H1 (cell line): ENCODE measurements around the gene LTC4S. TPM values are rescaled to one million over a fixed set of nuclear protein-coding genes. Genes with fewer than 3 reads are reported as not detected.

ENCODE experiments used
- CTCF ChIA-PET: fragments of 300-600 bp; sonication (Branson Sonifier 250); formaldehyde crosslinking; loops from one replicate; lab custom pipeline; 2021; ENCODE audit not compliant: partially characterized antibody; lab: Charles Lee
- POLR2A ChIA-PET: fragments of 300-600 bp; sonication (Branson Sonifier 250); formaldehyde crosslinking; loops from one replicate; lab custom pipeline; 2021; ENCODE audit warnings: inconsistent platforms; ENCODE audit not compliant: partially characterized antibody; lab: Charles Lee
- DNase-seq, 2 experiments: peaks; one replicate each; pipeline versions ENCODE4 v3.0.0 to v3.0.0-alpha.2; 2010 to 2022; ENCODE audit warnings: low spot score in 2 of 2, low read depth in 1 of 2, mixed read lengths in 1 of 2
- FAIRE-seq: peaks from 2 replicates; lab custom pipeline; 2011; peaks lifted over from hg19 to GRCh38; lab: Jason Lieb, UNC
- H2AFZ ChIP-seq: 2 replicates; pipeline ENCODE4 v1.8.1; 2012; ENCODE audit warnings: low read length, inconsistent platforms
- H2AK5ac ChIP-seq: 2 replicates; pipeline ENCODE4 v1.6.1; 2013; ENCODE audit warnings: low read depth, low read length
- H2BK120ac ChIP-seq: replicated peaks from 2 replicates; pipeline ENCODE3; 2013; ENCODE audit warnings: low read depth, low read length, inconsistent platforms
- H2BK12ac ChIP-seq: 2 replicates; pipeline ENCODE4 v1.6.1; 2013; ENCODE audit warnings: low read depth, low read length
- H2BK15ac ChIP-seq: 2 replicates; pipeline ENCODE4 v1.6.1; 2013; ENCODE audit warnings: low read length
- H2BK20ac ChIP-seq: 2 replicates; pipeline ENCODE4 v1.6.1; 2013; ENCODE audit warnings: low read length
- H2BK5ac ChIP-seq: 2 replicates; pipeline ENCODE4 v1.6.1; 2013; ENCODE audit warnings: low read depth, low read length
- H3K14ac ChIP-seq: 2 replicates; pipeline ENCODE4 v1.6.1; 2013; ENCODE audit warnings: inconsistent platforms; ENCODE audit not compliant: insufficient read length
- H3K18ac ChIP-seq: 2 replicates; pipeline ENCODE4 v1.6.1; 2013; ENCODE audit warnings: low read length; ENCODE audit errors: extremely low read depth
- H3K23ac ChIP-seq: 2 replicates; pipeline ENCODE4 v1.6.1; 2013; ENCODE audit warnings: inconsistent platforms; ENCODE audit not compliant: insufficient read length
- H3K23me2 ChIP-seq: 2 replicates; pipeline ENCODE4 v1.6.1; 2013; ENCODE audit warnings: low read depth, low read length
- H3K27ac ChIP-seq: 2 replicates; pipeline ENCODE4 v1.6.1; 2011; ENCODE audit warnings: low read depth, low read length, inconsistent platforms
- H3K27me3 ChIP-seq, 4 experiments: replicated peaks in 1 of 4; 1 replicate in 1 of 4; 2 replicates in 3 of 4; pipeline versions ENCODE4 v1.6.1 to v1.8.1; 2011 to 2013; ENCODE audit warnings: low read length in 3 of 4, mild to moderate bottlenecking in 3 of 4, inconsistent platforms in 2 of 4, mixed read lengths in 2 of 4, moderate library complexity in 1 of 4; ENCODE audit not compliant: control insufficient read depth in 3 of 4, insufficient read depth in 3 of 4; ENCODE audit errors: extremely low read depth in 1 of 4
- H3K36me3 ChIP-seq, 4 experiments: 2 replicates each; pipeline versions ENCODE4 v1.6.1 to v1.8.1; 2011 to 2013; ENCODE audit warnings: mild to moderate bottlenecking in 4 of 4, low read length in 3 of 4, moderate library complexity in 2 of 4, control low read depth in 1 of 4, inconsistent platforms in 1 of 4; ENCODE audit not compliant: insufficient read depth in 4 of 4, control insufficient read depth in 2 of 4
- H3K4ac ChIP-seq: replicated peaks from 2 replicates; pipeline ENCODE3; 2013; ENCODE audit warnings: low read length, low read depth, mixed read lengths, inconsistent platforms; ENCODE audit not compliant: insufficient read length
- H3K4me1 ChIP-seq, 4 experiments: replicated peaks in 1 of 4; 1 replicate in 1 of 4; 2 replicates in 3 of 4; pipeline versions ENCODE4 v1.6.1 to v1.8.1; 2011 to 2013; ENCODE audit warnings: low read length in 3 of 4, inconsistent platforms in 2 of 4, mixed read lengths in 1 of 4; ENCODE audit not compliant: insufficient read depth in 4 of 4, control insufficient read depth in 3 of 4
- H3K4me2 ChIP-seq, 2 experiments: 2 replicates each; pipeline versions ENCODE4 v1.6.1 to v1.8.1; 2011 to 2013; ENCODE audit warnings: low read depth in 2 of 2, low read length in 2 of 2, control low read depth in 1 of 2, inconsistent platforms in 1 of 2, mild to moderate bottlenecking in 1 of 2; ENCODE audit not compliant: insufficient read depth in 1 of 2
- H3K4me3 ChIP-seq, 4 experiments: fragments of 200-600, 300-600 bp in 1 of 4; sonication (generic), shearing (Covaris generic), sonication (Bioruptor Twin) in 1 of 4; 2 replicates each; pipeline versions ENCODE4 v1.5.1 to v1.8.1; 2011 to 2016; ENCODE audit warnings: low read length in 4 of 4, low read depth in 3 of 4, control low read depth in 2 of 4, inconsistent platforms in 2 of 4, mild to moderate bottlenecking in 2 of 4, mixed read lengths in 1 of 4, moderate library complexity in 1 of 4; ENCODE audit not compliant: insufficient read depth in 2 of 4; ENCODE audit errors: extremely low read depth in 1 of 4
- H3K56ac ChIP-seq: replicated peaks from 2 replicates; pipeline ENCODE3; 2013; ENCODE audit warnings: low read depth, mild to moderate bottlenecking, mixed read lengths, low read length, inconsistent platforms; ENCODE audit not compliant: insufficient read length
- H3K79me1 ChIP-seq: 2 replicates; pipeline ENCODE4 v1.6.1; 2013; ENCODE audit warnings: low read depth, low read length, control low read depth
- H3K79me2 ChIP-seq, 2 experiments: 2 replicates each; pipeline versions ENCODE4 v1.6.1 to v1.8.1; 2012 to 2013; ENCODE audit warnings: low read length in 2 of 2, mild to moderate bottlenecking in 2 of 2, inconsistent platforms in 1 of 2; ENCODE audit not compliant: insufficient read depth in 2 of 2, control insufficient read depth in 1 of 2
- H3K9ac ChIP-seq, 4 experiments: replicated peaks in 1 of 4; 1 replicate in 1 of 4; 2 replicates in 3 of 4; pipeline versions ENCODE4 v1.6.1 to v1.8.1; 2011 to 2013; ENCODE audit warnings: low read depth in 3 of 4, low read length in 3 of 4, control low read depth in 2 of 4, mild to moderate bottlenecking in 2 of 4, moderate library complexity in 2 of 4, inconsistent platforms in 1 of 4; ENCODE audit errors: extremely low read depth in 1 of 4
- H3K9me3 ChIP-seq, 2 experiments: 2 replicates each; pipeline versions ENCODE4 v1.6.1 to v1.8.1; 2012 to 2013; ENCODE audit warnings: mild to moderate bottlenecking in 2 of 2, moderate library complexity in 2 of 2, control low read depth in 1 of 2, inconsistent platforms in 1 of 2, low read depth in 1 of 2, low read length in 1 of 2, mixed read lengths in 1 of 2; ENCODE audit not compliant: insufficient read depth in 2 of 2
- H4K20me1 ChIP-seq, 2 experiments: replicated peaks in 1 of 2; 2 replicates each; pipeline versions ENCODE3 to v1.8.1; 2011 to 2013; ENCODE audit warnings: inconsistent platforms in 2 of 2, low read length in 2 of 2, mild to moderate bottlenecking in 1 of 2; ENCODE audit not compliant: insufficient read depth in 2 of 2, control insufficient read depth in 1 of 2
- H4K5ac ChIP-seq: 2 replicates; pipeline ENCODE4 v1.6.1; 2013; ENCODE audit warnings: low read length, low read depth, mixed read lengths, inconsistent platforms; ENCODE audit not compliant: insufficient read length
- H4K8ac ChIP-seq: 2 replicates; pipeline ENCODE4 v1.8.0; 2013; ENCODE audit warnings: mild to moderate bottlenecking, moderate library complexity, low read length, inconsistent platforms; ENCODE audit not compliant: insufficient read depth; ENCODE audit errors: extremely low read depth
- H4K91ac ChIP-seq: replicated peaks from 2 replicates; pipeline ENCODE3; 2013; ENCODE audit warnings: low read length, mixed read lengths, inconsistent platforms; ENCODE audit not compliant: insufficient read length
- BRCA1 ChIP-seq: IDR thresholded peaks from 2 replicates; pipeline ENCODE4 v1.6.1; 2012; ENCODE audit warnings: low read depth, low read length, improper control_type of control experiment
- GTF2F1 ChIP-seq: IDR thresholded peaks from 2 replicates; pipeline ENCODE4 v1.6.1; 2012; ENCODE audit warnings: low read depth, low read length, improper control_type of control experiment, borderline replicate concordance
- KDM1A ChIP-seq: fragments of 200-600, 300-600 bp; sonication (generic); IDR thresholded peaks from 2 replicates; pipeline ENCODE4 v1.7.1; 2016; ENCODE audit warnings: mild to moderate bottlenecking, low read length, borderline replicate concordance
- POLR2AphosphoS5 ChIP-seq: IDR thresholded peaks from 2 replicates; pipeline ENCODE4 v1.6.1; 2011; ENCODE audit warnings: low read depth, low read length
- POU5F1 ChIP-seq: IDR thresholded peaks from 2 replicates; pipeline ENCODE4 v1.6.1; 2011; ENCODE audit warnings: low read depth, mild to moderate bottlenecking, low read length, moderate library complexity
- RAD21 ChIP-seq, 2 experiments: IDR thresholded peaks in 1 of 2; conservative IDR thresholded peaks in 1 of 2; 2 replicates each; pipeline ENCODE4 v1.6.1; 2011; ENCODE audit warnings: low read depth in 2 of 2, low read length in 2 of 2, improper control_type of control experiment in 1 of 2, inconsistent platforms in 1 of 2, mild to moderate bottlenecking in 1 of 2, moderate library complexity in 1 of 2
- SIRT6 ChIP-seq: IDR thresholded peaks from one replicate; pipeline ENCODE4 v1.7.1; 2012; ENCODE audit warnings: low read length, inconsistent platforms
- SP1 ChIP-seq: IDR thresholded peaks from 2 replicates; pipeline ENCODE4 v1.6.1; 2011; ENCODE audit warnings: low read depth, low read length
- SP2 ChIP-seq: IDR thresholded peaks from 2 replicates; pipeline ENCODE4 v1.6.1; 2012; ENCODE audit warnings: mild to moderate bottlenecking, low read length, inconsistent platforms
- SUZ12 ChIP-seq: fragments of 200-600 bp; sonication (generic); IDR thresholded peaks from 2 replicates; pipeline ENCODE4 v1.6.1; 2012; ENCODE audit warnings: mild to moderate bottlenecking, inconsistent platforms, low read length, moderate library complexity, mixed read lengths
- WGBS, 2 experiments: shearing (Covaris generic) in 1 of 2; methylation state at CpG; one replicate each; pipeline versions ENCODE4 v1.1.6 to v1.1.7; 2013 to 2015; ENCODE audit warnings: low lambda C conversion rate in 2 of 2, mixed read lengths in 2 of 2, inconsistent platforms in 1 of 2, low coverage in 1 of 2, missing lambda C conversion rate in 1 of 2; ENCODE audit not compliant: insufficient replicate concordance in 2 of 2, insufficient coverage in 1 of 2, insufficient read length in 1 of 2; ENCODE audit errors: extremely low coverage in 1 of 2, missing lambda C conversion rate in 1 of 2; 5-methylcytosine and 5-hydroxymethylcytosine counted together
- polyA plus RNA-seq, 7 experiments: library from polyadenylated mRNA; depleted of rRNA in 3 of 7; stranded (reverse) in 5 of 7; unstranded in 2 of 7; fragments of >200 nt in 5 of 7; fragments of 200-250 nt in 2 of 7; gene quantifications; 1 replicate in 5 of 7; 2 replicates in 1 of 7; 4 replicates in 1 of 7; pipeline versions ENCODE4 v1.2.1 to v1.2.3, GENCODE V29; 2011 to 2013; ENCODE audit warnings: missing spikeins in 2 of 7, mixed read lengths in 2 of 7
- total RNA-seq: library from RNA; stranded (reverse); fragmentation: NEBNext Ultra II Directional; extraction: Animal tissue kit (Norgen Biotek cat#: 25700); gene quantifications from 2 replicates; pipeline ENCODE4 v1.2.1, GENCODE V29; 2021

Gene LTC4S
- total and polyA plus RNA-seq, 2 of the 8 experiments (the other 6 are each of a cell fraction or from before 2014, with no cell fraction given): 2.2 to 3.7 TPM

- Histone ChIP-seq H2BK5ac (no peak overlapping the region), H3K56ac (no peak overlapping the region), H2BK15ac (no peak overlapping the region), H3K36me3 (peaks cover 10 to 29% (median 23%) of the 10 kb centered on the region in 4 experiments; a peak in 6 of 8 replicates), H3K27me3 (no peaks in the 10 kb centered on the region), H2AK5ac (no peak overlapping the region), H3K23ac (no peak overlapping the region), H3K18ac (no peak overlapping the region), H3K27ac (no peak overlapping the region), H3K14ac (no peak overlapping the region), H3K4me3 (no peak overlapping the region), H2BK20ac (no peak overlapping the region), H4K8ac (no peak overlapping the region), H3K23me2 (no peaks in the 10 kb centered on the region), H3K4me1 (no peaks in the 10 kb centered on the region), H3K9ac (no peak overlapping the region), H3K4me2 (no peak overlapping the region), H4K91ac (no peak overlapping the region), H4K5ac (no peak overlapping the region), H3K9me3 (no peaks in the 10 kb centered on the region), H3K4ac (no peak overlapping the region), H4K20me1 (peaks cover 0 to 2% of the 10 kb centered on the region in 2 experiments), H2BK120ac (no peak overlapping the region), H3K79me2 (no peaks in the 10 kb centered on the region), H3K79me1 (no peaks in the 10 kb centered on the region; the same call in 1 of the 2 replicates), H2AFZ (no peak overlapping the region), H2BK12ac (no peak overlapping the region)
- TF ChIP-seq SP2 (no peak), RAD21 (IDR thresholded peaks at IDR 0.05 in 1 of 2, conservative IDR thresholded peaks at IDR 0.05 in 1 of 2; ENCODE audit: low read depth in 2 of 2, low read length in 2 of 2) (no peak), SIRT6 (no peak), GTF2F1 (no peak), POU5F1 (no peak), KDM1A (no peak), SP1 (no peak), SUZ12 (no peak), BRCA1 (no peak), POLR2AphosphoS5 (no peak)
- 93% methylated on average over 5 of the region's 5 CpGs; no CpG with 5 or more reads in 1 of the 2 experiments for WGBS, 2 experiments
- DNase-seq: no peak
- ChIA-PET POLR2A (interaction anchor here (1.3 to 2.2 kb wide), 3 partner anchors 10 to 28 kb away, joined by 3 to 10 read pairs (median 4); no protein-coding TSS in a partner anchor), CTCF (interaction anchor here (4.0 to 6.7 kb wide), 2 partner anchors 11 to 16 kb away, joined by 32 to 53 read pairs; no protein-coding TSS in a partner anchor)
- no peak for FAIRE-seq
Measured at GRCh38 chr5:179778591-179778990, 15.2 kb upstream of the LTC4S start.
